ENCODE results near the gene LSS.
"Not testable (repeated sequence)": the region's sequence is repeated elsewhere in the genome, so short reads cannot be mapped to it uniquely, and the experiment has no call there.

The LSS gene

DNA sequence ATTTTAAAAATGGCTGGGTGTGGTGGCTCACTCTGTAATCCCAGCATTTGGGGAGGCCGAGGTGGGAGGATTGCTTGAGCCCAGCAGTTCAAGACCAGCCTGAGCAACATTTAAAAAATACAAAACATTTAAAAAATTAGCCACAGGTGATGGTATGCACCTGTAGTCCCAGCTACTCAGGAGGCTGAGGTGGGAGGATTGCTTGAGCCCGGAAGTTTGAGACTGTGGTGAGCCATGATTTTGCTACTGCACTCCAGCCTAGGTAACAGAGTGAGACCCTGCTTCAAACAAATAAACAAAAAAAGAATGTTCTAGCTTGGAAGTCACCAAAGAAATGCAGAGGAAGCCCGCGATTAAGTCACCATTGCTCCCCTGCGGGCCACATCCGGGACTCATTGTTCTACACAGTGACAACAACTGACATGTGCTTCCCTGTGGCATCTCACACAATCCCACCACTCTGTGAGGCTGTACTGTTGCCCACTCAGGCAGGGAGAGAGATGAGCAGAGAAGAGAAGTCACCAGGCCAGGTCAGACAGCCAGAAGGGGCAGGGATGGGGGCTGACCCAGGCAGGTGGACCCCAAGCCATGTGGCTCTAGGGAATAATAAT is 25.9 kb downstream of the LSS start:
- no peak for DNase-seq

- not testable (repeated sequence) for DNase-seq
Measured at GRCh38 chr21:46200877-46201803, 27.4 kb downstream of the LSS start.

- no peak for DNase-seq
Measured at GRCh38 chr21:46199436-46200373, 28.9 kb downstream of the LSS start.

DNA sequence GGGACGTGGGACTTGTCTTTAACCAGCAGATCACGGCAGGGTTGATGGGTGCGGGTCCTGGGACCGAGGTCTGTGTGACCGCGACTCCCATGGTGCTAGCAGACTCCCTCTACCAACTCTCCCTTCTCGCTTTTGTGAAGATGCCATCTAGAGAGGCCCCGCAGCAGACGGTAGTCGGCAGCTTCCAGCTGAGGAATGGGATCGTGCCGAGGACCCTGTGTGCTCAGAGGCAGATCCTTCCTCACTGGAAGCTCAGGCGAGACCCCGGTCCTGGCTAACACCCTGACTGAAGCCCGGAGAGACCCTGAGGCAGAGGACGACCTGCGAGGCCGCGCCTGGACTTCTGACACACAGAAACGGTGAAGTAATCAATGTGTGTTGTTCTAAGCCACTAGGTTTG is 31.8 kb downstream of the LSS start:
- DNase-seq, result no peak

- DNase-seq, result no peak
Measured at GRCh38 chr21:46195595-46196195, 32.9 kb downstream of the LSS start.

DNA sequence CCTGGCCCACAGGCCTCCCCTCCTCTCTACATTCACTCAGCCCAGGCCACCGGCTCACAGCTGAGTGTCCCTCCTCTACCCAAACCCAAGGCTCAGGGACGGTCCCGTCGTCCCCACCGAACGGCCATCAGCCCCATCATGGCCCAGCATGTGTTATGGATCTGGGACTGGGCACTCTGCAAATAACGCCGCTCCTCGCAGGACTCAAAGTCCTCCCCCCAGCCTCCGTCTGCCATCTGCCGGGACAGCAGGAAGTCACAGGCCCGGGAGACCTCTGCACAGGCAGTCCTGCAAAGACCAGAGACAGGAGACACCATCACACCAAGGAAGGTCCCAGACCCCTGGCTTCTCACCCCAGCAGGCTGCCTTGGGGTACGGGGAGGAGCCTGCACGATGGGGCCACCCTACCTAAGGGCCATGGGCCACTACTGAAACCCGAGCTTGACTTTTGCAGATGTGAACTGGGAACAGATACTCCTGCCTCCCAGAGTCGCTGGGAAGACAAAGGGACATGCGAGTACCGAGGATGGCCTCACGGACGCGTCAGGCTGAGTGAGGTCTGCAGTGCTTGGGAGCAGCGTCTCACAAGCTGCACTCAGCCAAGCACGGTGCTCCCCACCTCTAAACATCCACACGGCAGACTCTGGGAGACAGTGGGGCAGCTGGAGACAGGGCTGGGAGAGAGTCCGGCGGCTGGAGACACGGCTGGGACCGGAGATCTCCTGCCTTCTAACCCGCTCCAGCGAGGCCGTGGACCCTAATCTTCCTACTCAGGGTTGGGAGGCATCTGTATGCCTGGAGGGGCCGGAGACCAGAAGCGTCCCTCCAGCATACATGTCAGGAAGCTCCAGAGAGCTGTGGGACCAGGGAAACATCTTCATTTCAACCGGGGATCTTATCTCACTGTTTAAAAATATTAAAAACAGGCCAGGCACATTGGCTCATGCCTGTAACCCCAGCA is 33.9 kb downstream of the LSS start:
- DNase-seq, result no peak

DNA sequence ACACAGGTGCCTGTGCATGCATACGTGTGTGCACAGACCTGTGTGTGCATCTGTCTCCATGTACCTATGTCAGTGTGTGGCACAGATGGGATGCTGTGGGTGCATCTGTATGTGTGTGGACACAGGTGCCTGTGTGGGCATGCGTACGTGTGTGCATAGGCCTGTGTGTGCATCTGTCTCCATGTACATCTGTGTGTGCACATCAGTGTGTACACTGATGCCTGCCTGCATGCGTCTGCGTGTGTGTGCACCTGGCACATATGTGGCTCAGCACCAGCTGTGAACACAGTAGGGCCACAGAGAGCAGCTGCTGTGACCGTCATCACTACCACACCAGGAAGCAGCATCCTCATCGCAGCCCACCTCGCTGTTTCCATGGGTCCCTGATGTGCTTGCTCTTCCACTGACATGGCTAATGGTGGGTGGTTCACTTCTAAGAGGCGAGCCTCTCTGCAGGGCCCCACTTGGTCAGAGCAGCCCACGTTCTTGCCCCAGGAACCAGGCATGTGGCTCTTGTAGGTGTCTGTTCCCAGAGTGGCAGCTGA is 34.7 kb downstream of the LSS start:
- no peak for DNase-seq

GRCh38 chr21:46191686-46192575 is 36.6 kb downstream of the LSS start:
- no peak for DNase-seq

GRCh38 chr21:46191257-46191685 is 37.3 kb downstream of the LSS start:
- no peak for DNase-seq

GRCh38 chr21:46190491-46191131 is 38.0 kb downstream of the LSS start:
- no peak for DNase-seq

DNA sequence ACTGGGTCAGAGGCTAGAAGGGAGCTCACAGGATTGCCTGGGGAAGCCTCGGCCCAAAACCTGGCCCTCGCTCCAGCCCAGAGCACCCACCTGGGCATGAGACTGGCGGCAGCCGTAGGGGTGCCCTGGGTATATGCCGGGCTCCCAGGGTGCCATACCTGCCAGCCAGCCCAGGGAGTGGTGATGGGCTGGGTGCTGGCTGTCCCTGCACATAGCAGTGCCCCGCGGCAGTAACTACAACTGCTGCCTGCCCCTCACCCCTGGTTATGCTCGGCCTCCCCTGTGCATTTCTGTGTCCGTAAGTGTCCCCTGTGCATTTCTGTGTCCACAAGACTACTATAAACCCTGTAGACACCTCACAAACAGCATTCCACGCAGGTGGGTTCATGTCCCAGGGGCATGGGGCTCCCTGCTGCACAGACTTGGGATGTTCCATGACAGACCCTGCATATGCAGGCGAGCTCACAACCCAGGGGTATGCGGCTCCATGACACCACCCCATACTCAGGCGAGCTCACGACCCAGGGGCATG is 38.5 kb downstream of the LSS start:
- no peak for DNase-seq

GRCh38 chr21:46189213-46189958 is 39.2 kb downstream of the LSS start:
- no peak for DNase-seq

DNA sequence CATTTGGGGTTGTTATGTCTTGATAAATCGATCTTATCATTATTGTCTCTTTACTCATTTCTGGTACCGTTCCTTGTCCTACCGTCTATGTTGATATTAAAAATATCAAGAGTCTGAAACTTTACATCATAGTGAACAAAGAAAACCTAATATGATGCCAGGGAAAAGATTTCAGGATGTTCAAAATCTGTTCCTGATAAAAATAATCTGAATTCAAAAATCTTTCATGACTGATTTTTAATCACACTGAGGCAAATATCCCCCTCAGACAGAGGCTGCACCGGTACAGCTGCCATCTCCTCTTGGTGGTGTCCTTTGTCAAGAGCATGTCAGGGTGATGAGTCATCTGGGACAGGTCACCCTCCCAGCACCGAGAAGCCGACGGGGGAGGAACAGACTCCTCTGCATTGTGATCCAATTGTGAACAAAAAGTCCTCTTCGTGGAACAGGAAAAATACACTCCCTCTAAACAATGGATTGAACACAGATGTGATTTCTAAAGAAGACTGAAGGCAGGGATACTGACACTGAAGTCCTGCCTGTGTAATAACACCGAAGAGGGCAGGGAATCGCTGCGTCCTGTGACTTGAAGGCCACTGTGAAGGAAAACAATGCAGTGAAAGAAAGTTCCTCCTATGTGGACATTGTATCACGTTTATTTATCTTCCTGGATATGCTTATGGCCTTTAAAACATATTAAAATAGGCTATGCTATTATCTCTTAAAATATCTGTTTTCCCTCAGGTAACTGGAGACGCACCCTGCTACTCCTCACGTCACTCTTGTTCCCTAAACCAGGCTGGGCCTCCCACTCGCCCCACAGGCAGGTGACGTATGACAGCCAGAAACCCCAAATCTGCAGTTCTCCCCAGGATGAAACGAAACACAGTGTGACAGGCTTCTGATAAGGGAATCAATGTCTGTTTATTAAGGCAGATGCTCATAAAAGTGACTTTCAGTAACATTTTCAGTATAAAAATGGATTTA is 40.1 kb downstream of the LSS start:
- no peak for DNase-seq

DNA sequence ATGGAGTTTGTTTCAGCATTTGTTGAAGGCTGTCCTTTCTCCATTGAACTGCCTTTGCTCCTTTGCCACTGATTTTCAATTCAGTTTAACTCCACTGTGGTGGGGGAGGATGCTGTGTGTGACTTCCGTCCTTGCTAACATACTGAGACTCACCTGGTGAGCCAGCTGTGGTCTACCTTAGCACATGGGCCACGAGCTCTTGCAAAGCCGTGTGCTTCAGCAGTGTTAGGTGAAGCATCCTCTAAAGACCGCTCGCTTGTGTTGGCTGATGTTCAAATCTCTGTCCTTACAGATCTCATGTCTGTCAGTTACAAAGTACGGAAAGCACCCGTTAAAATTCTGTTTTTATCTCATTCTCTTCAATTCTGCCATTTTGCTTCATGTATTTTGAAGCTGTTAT is 40.8 kb downstream of the LSS start:
- DNase-seq, result no peak

GRCh38 chr21:46187261-46187660 is 41.3 kb downstream of the LSS start:
- DNase-seq, result no peak

- DNase-seq, result no peak
Measured at GRCh38 chr21:46185716-46186115, 42.9 kb downstream of the LSS start.
